Aorta (tissue), 5 donors: Measurements from ENCODE around the gene SLC25A19. TPM values are rescaled to one million over a fixed set of nuclear protein-coding genes. Genes with fewer than 3 reads are reported as not detected.
"Not testable (repeated sequence)": the region's sequence is repeated elsewhere in the genome, so short reads cannot be mapped to it uniquely, and the experiment has no call there.

Source experiments
- ATAC-seq: fragments of 200-7000 bp; cut with Tn5 transposase; one replicate; pipeline ENCODE4 v1.9.1; 2022; ENCODE audit warnings: moderate library complexity; ENCODE audit not compliant: low FRiP score
- DNase-seq, 2 donors: peaks; one replicate each; pipeline ENCODE4 v3.0.0-alpha.2; 2020
- H3K27ac ChIP-seq, 2 donors: one replicate each; pipeline ENCODE4 v1.5.1; 2013; ENCODE audit warnings: low read length in 2 of 2, mild to moderate bottlenecking in 2 of 2, moderate library complexity in 2 of 2, control low read depth in 1 of 2, inconsistent platforms in 1 of 2, low read depth in 1 of 2
- H3K27me3 ChIP-seq, 2 donors: one replicate each; pipeline ENCODE4 v1.6.1; 2013; ENCODE audit warnings: control low read depth in 1 of 2, low read length in 1 of 2, mild to moderate bottlenecking in 1 of 2, moderate library complexity in 1 of 2; ENCODE audit not compliant: insufficient read depth in 2 of 2, control insufficient read depth in 1 of 2
- H3K36me3 ChIP-seq, 2 donors: one replicate each; pipeline ENCODE4 v1.6.1; 2013; ENCODE audit warnings: control low read depth in 1 of 2, low read length in 1 of 2, mild to moderate bottlenecking in 1 of 2; ENCODE audit not compliant: insufficient read depth in 2 of 2, control insufficient read depth in 1 of 2
- H3K4me1 ChIP-seq, 2 donors: one replicate each; pipeline ENCODE4 v1.6.1; 2013; ENCODE audit warnings: low read length in 2 of 2, control low read depth in 1 of 2, mild to moderate bottlenecking in 1 of 2, moderate library complexity in 1 of 2; ENCODE audit not compliant: insufficient read depth in 2 of 2, control insufficient read depth in 1 of 2
- H3K4me3 ChIP-seq, 2 donors: one replicate each; pipeline ENCODE4 v1.5.1; 2013; ENCODE audit warnings: low read length in 2 of 2, control low read depth in 1 of 2, mild to moderate bottlenecking in 1 of 2
- H3K9me3 ChIP-seq: one replicate; pipeline ENCODE4 v1.6.1; 2013; ENCODE audit warnings: mild to moderate bottlenecking, low read length; ENCODE audit not compliant: control insufficient read depth
- WGBS, 2 donors: extraction: QIAGEN DNeasy Blood & Tissue Kit; methylation state at CpG; one replicate each; pipeline ENCODE4 v1.1.7; 2013; 5-methylcytosine and 5-hydroxymethylcytosine counted together
- intact Hi-C, 2 donors: fragments of 100-400 bp; cut with DNase I; formaldehyde crosslinking; loops; one replicate each; pipeline versions ENCODE4 v1.14.2 to v1.15.0; 2022
- polyA plus RNA-seq, 2 donors: library from polyadenylated mRNA; stranded (reverse); fragments of 200-250 nt; gene quantifications; one replicate each; pipeline ENCODE4 v1.2.3, GENCODE V29; 2013
- total RNA-seq, 2 donors: library from RNA; stranded (reverse); fragmentation: NEBNext Ultra II Directional; extraction: Animal tissue kit (Norgen Biotek cat#: 25700); gene quantifications; one replicate each; pipeline ENCODE4 v1.2.1, GENCODE V29; 2021
- donor health status: healthy with polysubstance abuse.
- donor health status: Bipolar disorder and iron deficiency.
- donor health status: DM: no; HTN: no; CAD: no.
- donor health status: DM: no; HTN: no; CAD: no.
- donor health status: DM: yes; HTN: yes; CAD: no.

SLC25A19 gene
- total and polyA plus RNA-seq, 4 donors = 5.0 to 15.7 (median 7.9) TPM

GRCh38 chr17:75292810-75293448 lies 3.7 kb upstream of the SLC25A19 start:
- H3K4me3 ChIP-seq, H3K27ac ChIP-seq, H3K36me3 ChIP-seq, H3K9me3 ChIP-seq, H3K4me1 ChIP-seq, intact Hi-C loops, ATAC-seq, H3K27me3 ChIP-seq: not testable (repeated sequence)
- DNase-seq = peak in 1 of 2 donors; percentile 83
- 72% methylated on average over 15 to 16 of the region's 16 CpGs for WGBS, 2 donors

- H3K4me1 ChIP-seq = no peaks in the 10 kb centered on the region
- ATAC-seq (peak; percentile 55), DNase-seq (peak in 1 of 2 donors; percentile 86)
- no peaks in the 10 kb centered on the region for H3K9me3 ChIP-seq
- 2% methylated on average over 26 of the region's 26 CpGs for WGBS, 2 donors
- peak overlapping the region; percentile 43 to 51 for H3K4me3 ChIP-seq
- peak overlapping the region; percentile 26 to 62 for H3K27ac ChIP-seq
- H3K36me3 ChIP-seq = no peaks in the 10 kb centered on the region
- intact Hi-C loops = no loop called here
- no peaks in the 10 kb centered on the region for H3K27me3 ChIP-seq
These were observed 652 bp upstream of the SLC25A19 start for GRCh38 chr17:75289832-75290337.

DNA sequence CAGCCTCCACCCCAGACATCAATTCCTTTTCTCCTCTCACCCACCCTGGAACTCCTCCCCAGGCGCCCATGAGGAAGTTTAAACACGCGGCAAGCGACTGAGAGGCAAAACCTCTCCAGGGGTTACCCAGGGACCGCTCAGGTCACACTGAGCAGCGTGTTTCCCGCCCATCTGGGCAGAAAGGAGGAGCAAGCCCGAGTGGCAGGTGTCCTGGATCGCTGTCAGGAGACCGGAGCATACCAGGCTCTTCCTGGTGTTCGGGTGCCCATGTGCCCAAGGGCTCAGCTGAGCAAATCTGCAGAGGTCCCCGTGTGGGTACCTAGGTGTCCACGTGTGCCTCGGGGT lies 491 bp downstream of the SLC25A19 start:
- no peak for ATAC-seq

DNA sequence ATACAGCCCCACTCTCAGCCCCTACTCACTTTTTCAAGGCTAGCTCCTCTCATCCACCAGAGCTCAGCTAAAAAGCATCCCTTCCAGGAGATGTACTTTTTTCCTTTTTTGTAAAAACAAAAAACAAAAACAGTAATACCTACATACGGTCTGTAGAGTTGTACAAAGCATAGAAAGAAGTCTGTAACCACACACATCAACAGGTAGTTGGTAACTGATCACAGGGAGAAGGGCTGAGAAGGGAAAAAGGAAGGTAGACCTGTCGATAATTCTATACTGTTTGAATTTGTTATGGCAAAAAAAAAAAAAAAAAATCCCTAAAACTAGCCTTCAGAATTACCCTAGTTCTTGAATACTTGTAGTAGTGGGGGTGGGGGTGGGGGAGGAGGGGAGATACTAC lies 874 bp downstream of the SLC25A19 start:
- no peaks in the 10 kb centered on the region for H3K4me1 ChIP-seq
- no peaks in the 10 kb centered on the region for H3K36me3 ChIP-seq
- no peaks in the 10 kb centered on the region for H3K27me3 ChIP-seq
- ATAC-seq (no peak), DNase-seq (no peak)
- 24 to 29% methylated on average over 2 of the region's 2 CpGs for WGBS, 2 donors
- no peaks in the 10 kb centered on the region for H3K9me3 ChIP-seq
- H3K4me3 ChIP-seq = no peak overlapping the region
- intact Hi-C loops = no loop called here
- no peak overlapping the region for H3K27ac ChIP-seq

More for the DNA sequence above, 491 bp downstream of the SLC25A19 start:
- DNase-seq = peak in 1 of 2 donors; percentile 68
- H3K4me3 ChIP-seq = peak overlapping the region; percentile 22 to 49
- no peaks in the 10 kb centered on the region for H3K9me3 ChIP-seq
- no peaks in the 10 kb centered on the region for H3K4me1 ChIP-seq
- H3K36me3 ChIP-seq = no peaks in the 10 kb centered on the region
- intact Hi-C loops = no loop called here
- WGBS, 2 donors = 0 to 2% methylated on average over 14 of the region's 14 CpGs
- peak overlapping the region in 1 of 2 donors; percentile 2 for H3K27ac ChIP-seq
- H3K27me3 ChIP-seq = no peaks in the 10 kb centered on the region

DNA sequence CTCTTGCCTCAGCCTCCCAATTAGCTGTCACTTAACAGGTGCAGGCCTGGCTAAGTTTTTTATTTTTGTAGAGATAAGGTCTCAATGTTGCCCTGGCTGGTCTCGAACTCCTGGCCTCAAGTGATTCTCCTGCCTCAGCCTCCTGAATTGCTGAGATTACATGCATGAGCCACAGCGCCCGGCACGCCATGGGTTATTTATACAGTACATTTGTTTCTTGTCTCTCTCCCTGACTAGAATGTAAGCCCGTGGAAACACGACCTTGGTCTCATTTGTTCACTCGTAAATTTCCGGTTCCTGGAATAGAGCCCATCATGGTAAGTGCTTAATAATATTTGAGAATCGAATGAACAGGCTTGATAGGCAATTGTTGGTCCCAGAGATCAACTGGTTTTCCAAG lies 2.0 kb downstream of the SLC25A19 start:
- Histone ChIP-seq H3K9me3 (no peaks in the 10 kb centered on the region), H3K36me3 (no peaks in the 10 kb centered on the region), H3K4me1 (no peaks in the 10 kb centered on the region), H3K27ac (no peak overlapping the region), H3K27me3 (no peaks in the 10 kb centered on the region), H3K4me3 (no peak overlapping the region)
- DNase-seq (no peak), ATAC-seq (no peak)
- 86 to 88% methylated on average over 9 of the region's 9 CpGs for WGBS, 2 donors
- intact Hi-C loops = no loop called here

DNA sequence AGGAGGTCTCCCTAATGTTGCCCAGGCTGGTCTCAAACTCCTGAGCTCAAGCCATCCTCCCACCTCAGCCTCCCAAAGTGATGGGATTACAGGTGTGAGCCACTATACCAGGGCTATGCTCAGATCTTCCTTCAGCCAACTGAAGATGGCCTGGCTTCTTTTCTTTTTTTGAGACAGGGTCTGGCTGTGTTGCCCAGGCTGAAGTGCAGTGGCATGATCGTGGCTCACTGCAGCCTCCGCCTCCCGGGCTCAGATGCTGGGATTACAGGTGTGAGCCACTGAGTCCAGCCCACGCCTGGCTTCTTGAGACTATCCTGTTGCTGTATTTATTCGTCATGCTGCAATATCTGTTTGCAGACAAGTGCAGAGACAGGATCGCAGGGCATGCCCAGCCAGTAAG lies 4.1 kb downstream of the SLC25A19 start:
- ATAC-seq (no peak), DNase-seq (no peak)
- no peaks in the 10 kb centered on the region for H3K36me3 ChIP-seq
- H3K27ac ChIP-seq = no peak overlapping the region
- intact Hi-C loops = no loop called here
- H3K4me3 ChIP-seq = no peak overlapping the region
- 84 to 86% methylated on average over 6 of the region's 6 CpGs for WGBS, 2 donors
- H3K9me3 ChIP-seq = no peaks in the 10 kb centered on the region
- H3K27me3 ChIP-seq = no peaks in the 10 kb centered on the region
- no peaks in the 10 kb centered on the region for H3K4me1 ChIP-seq

DNA sequence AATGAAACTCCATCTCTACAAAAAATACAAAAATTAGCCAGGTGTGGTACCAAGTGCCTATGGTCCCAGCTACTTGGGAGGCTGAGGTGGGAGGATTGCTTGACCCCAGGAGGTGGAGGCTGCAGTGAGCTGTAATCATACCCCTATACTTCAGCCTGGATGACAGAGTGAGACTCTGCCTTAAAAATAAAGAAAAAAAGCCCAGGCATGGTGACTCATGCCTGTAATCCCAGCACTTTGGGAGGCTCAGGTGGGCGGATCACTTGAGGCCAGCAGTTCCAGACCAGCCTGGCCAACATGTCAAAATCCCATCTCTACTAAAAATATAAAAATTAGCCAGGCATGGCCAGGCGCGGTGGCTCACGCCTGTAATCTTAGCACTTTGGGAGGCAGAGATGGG lies 9.0 kb downstream of the SLC25A19 start:
- H3K27ac ChIP-seq, intact Hi-C loops, H3K4me1 ChIP-seq, H3K9me3 ChIP-seq, ATAC-seq, DNase-seq, H3K27me3 ChIP-seq, H3K4me3 ChIP-seq, H3K36me3 ChIP-seq: not testable (repeated sequence)
- 96 to 99% methylated on average over 4 of the region's 4 CpGs for WGBS, 2 donors

DNA sequence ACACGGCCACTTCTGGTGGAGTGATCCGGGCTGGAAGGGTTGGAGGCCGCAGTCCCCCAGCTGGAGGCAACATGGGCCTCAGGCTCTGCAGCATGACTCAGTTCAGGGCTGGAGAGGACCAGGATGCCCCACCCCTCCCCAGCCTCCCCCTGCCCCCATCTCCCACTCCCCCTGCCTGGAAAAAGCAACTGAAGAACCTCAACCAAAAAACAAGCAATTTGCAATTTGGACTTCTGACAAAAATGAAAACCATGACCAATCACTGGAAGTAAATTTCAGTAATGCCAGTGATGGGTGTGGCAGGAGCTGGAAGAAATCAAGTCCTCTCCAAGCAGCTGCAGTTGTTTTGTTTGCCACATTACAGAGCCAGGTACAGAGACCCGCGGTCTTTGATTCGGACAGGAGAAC lies 11.6 kb downstream of the SLC25A19 start:
- Histone ChIP-seq H3K27me3 (no peaks in the 10 kb centered on the region), H3K9me3 (no peaks in the 10 kb centered on the region), H3K27ac (no peak overlapping the region), H3K4me1 (no peaks in the 10 kb centered on the region), H3K36me3 (no peaks in the 10 kb centered on the region), H3K4me3 (no peak overlapping the region)
- ATAC-seq (no peak), DNase-seq (no peak)
- WGBS, 2 donors = 88 to 95% methylated on average over 6 of the region's 6 CpGs
- intact Hi-C loops = no loop called here

DNA sequence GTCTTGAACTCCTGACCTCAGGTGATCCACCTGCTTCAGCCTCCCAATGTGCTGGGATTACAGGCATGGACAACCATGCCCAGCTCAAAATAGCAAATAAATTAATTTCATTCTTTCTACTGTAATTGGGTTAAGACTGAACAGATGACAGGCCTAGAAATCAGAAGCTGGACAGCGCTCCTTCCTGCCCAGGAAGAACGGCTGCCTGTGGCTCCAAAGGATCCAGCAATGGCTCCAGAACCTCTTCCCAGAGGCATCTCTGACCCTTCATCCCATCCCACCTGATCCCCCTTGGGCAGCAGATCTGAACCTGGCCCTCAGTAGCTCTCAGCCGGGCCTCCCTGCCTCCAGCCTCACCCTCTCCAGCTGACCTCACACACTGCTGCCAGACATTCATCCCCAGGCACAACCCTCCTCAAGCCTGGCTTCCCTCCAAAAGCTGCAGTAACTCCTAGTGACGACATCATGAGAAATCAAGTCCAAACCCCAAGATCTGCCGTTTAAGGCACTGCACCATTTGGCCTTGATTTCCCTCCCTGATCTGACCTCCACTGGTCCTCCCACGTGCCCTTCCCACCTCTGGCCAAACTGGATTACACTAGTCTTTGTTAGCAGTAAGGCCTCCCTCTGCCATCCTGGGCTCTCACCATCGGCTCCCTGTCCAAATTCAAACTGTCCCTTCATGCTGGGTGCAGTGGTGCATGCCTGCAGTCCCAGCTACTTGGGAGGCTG lies 15.1 kb downstream of the SLC25A19 start:
- Histone ChIP-seq H3K27ac (no peak overlapping the region), H3K36me3 (no peaks in the 10 kb centered on the region), H3K4me3 (no peak overlapping the region), H3K27me3 (no peaks in the 10 kb centered on the region), H3K4me1 (peaks cover 0 to 3% of the 10 kb centered on the region in 2 donors), H3K9me3 (no peaks in the 10 kb centered on the region)
- DNase-seq (peak in 1 of 2 donors; percentile 76), ATAC-seq (no peak)
- intact Hi-C loops = loop anchor here in 1 of 2 donors (5.0 kb wide), 1 partner anchor 138 kb away; no protein-coding TSS in a partner anchor
- 59 to 60% methylated on average over 7 of the region's 7 CpGs for WGBS, 2 donors
